ENCODE measurements around the gene CDAN1.

The CDAN1 gene

GRCh38 chr15:42723068-42723467 lies 13.9 kb downstream of the CDAN1 start:
- H3K9me3 ChIP-seq (ENCODE audit: control insufficient read depth, low read length): no peaks in the 10 kb centered on the region
- no peak overlapping the region for H3K9ac ChIP-seq (ENCODE audit: low read length)
- no peak for DNase-seq (ENCODE audit: low read depth)
- H3K36me3 ChIP-seq (ENCODE audit: control insufficient read depth, insufficient read depth, low read length, severe bottlenecking): peaks cover 66% of the 10 kb centered on the region
- H3K27me3 ChIP-seq (replicated peaks; ENCODE audit: control insufficient read depth, insufficient read depth, low read length): no peaks in the 10 kb centered on the region
- H3K4me3 ChIP-seq (ENCODE audit: low read length): no peak overlapping the region
- H3K4me1 ChIP-seq (ENCODE audit: control insufficient read depth, insufficient read depth, low read length): no peaks in the 10 kb centered on the region

GRCh38 chr15:42721916-42722315 lies 15.0 kb downstream of the CDAN1 start:
- Histone ChIP-seq H3K9ac (ENCODE audit: low read length) (no peak overlapping the region), H3K9me3 (ENCODE audit: control insufficient read depth, low read length) (no peaks in the 10 kb centered on the region), H3K4me1 (ENCODE audit: control insufficient read depth, insufficient read depth, low read length) (no peaks in the 10 kb centered on the region), H3K4me3 (ENCODE audit: low read length) (no peak overlapping the region), H3K36me3 (ENCODE audit: control insufficient read depth, insufficient read depth, low read length, severe bottlenecking) (peaks cover 55% of the 10 kb centered on the region), H3K27me3 (replicated peaks; ENCODE audit: control insufficient read depth, insufficient read depth, low read length) (no peaks in the 10 kb centered on the region)
- DNase-seq (ENCODE audit: low read depth): no peak

DNA sequence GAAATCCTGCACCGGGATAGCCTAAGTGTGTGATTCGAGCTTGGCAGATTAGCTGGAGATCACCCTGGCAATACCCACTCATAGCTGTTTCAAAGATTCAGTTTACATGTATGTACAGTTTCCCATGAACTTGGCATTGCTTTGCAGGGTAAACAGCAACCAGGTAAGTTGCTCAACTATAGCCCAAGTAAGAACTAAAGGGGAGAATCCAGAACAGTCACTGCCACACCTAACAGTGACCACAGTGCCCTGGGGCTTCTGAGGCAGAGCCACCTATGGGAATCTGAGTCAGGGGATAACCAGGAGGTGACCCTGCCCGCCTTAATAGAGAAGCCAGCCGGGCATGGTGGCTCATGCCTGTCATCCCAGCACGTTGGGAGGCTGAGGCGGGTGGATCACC lies 15.9 kb downstream of the CDAN1 start:
- H3K9me3 ChIP-seq (ENCODE audit: control insufficient read depth, low read length): no peaks in the 10 kb centered on the region
- no peak overlapping the region for H3K4me3 ChIP-seq (ENCODE audit: low read length)
- no peak overlapping the region for H3K9ac ChIP-seq (ENCODE audit: low read length)
- peaks cover 47% of the 10 kb centered on the region for H3K36me3 ChIP-seq (ENCODE audit: control insufficient read depth, insufficient read depth, low read length, severe bottlenecking)
- no peak for DNase-seq (ENCODE audit: low read depth)
- no peaks in the 10 kb centered on the region for H3K4me1 ChIP-seq (ENCODE audit: control insufficient read depth, insufficient read depth, low read length)
- H3K27me3 ChIP-seq (replicated peaks; ENCODE audit: control insufficient read depth, insufficient read depth, low read length): no peaks in the 10 kb centered on the region

- Histone ChIP-seq H3K9ac (ENCODE audit: low read length) (no peak overlapping the region), H3K36me3 (ENCODE audit: control insufficient read depth, insufficient read depth, low read length, severe bottlenecking) (peaks cover 39% of the 10 kb centered on the region), H3K4me1 (ENCODE audit: control insufficient read depth, insufficient read depth, low read length) (no peaks in the 10 kb centered on the region), H3K9me3 (ENCODE audit: control insufficient read depth, low read length) (no peaks in the 10 kb centered on the region), H3K4me3 (ENCODE audit: low read length) (no peak overlapping the region), H3K27me3 (replicated peaks; ENCODE audit: control insufficient read depth, insufficient read depth, low read length) (no peaks in the 10 kb centered on the region)
- DNase-seq (ENCODE audit: low read depth): no peak
These were observed 16.9 kb downstream of the CDAN1 start for GRCh38 chr15:42720071-42720470.

DNA sequence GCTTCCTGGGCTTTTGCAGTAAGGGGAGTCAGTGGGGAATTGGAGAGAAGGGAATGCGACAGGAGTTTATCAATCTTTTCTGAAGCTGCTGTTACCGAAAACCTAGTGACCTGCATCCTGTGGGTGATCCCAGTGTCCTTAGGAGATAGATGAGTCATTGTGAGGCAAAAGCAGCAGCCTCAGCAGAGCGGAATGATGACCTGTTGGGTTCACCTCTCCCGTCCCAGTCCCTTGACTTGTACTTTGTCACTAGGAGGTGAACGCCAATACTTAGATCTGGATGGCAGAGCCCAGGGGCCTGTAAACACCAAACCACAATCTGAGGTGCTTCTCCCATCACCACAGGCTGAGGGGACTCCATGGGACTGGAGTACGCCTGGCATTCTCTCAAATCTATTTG lies 17.9 kb downstream of the CDAN1 start:
- Histone ChIP-seq H3K4me3 (ENCODE audit: low read length) (no peak overlapping the region), H3K4me1 (ENCODE audit: control insufficient read depth, insufficient read depth, low read length) (no peaks in the 10 kb centered on the region), H3K36me3 (ENCODE audit: control insufficient read depth, insufficient read depth, low read length, severe bottlenecking) (peaks cover 28% of the 10 kb centered on the region), H3K27me3 (replicated peaks; ENCODE audit: control insufficient read depth, insufficient read depth, low read length) (no peaks in the 10 kb centered on the region), H3K9me3 (ENCODE audit: control insufficient read depth, low read length) (no peaks in the 10 kb centered on the region), H3K9ac (ENCODE audit: low read length) (no peak overlapping the region)
- no peak for DNase-seq (ENCODE audit: low read depth)

DNA sequence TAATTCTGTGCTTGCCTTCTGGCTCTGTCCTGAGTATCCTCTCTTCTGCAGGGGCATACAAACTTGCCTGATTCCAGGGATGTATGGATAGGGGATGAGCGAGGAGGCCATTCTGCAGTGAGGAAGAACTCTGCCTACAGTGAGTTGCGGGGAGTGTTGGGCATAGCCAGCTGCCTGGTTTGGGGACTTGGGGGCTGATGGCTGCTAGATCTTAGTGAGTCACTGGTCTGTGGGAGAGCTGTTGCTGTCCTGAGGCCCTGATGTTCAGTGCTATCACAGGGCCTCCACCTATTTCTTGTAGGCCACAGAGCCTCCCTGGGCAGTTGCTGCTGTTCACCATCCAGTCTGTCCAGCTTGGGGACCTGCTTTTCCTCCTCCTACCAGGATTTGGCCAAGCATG lies 20.3 kb downstream of the CDAN1 start:
- no peak for DNase-seq (ENCODE audit: low read depth)
- Histone ChIP-seq H3K4me3 (ENCODE audit: low read length) (no peak overlapping the region), H3K4me1 (ENCODE audit: control insufficient read depth, insufficient read depth, low read length) (no peaks in the 10 kb centered on the region), H3K36me3 (ENCODE audit: control insufficient read depth, insufficient read depth, low read length, severe bottlenecking) (peaks cover 14% of the 10 kb centered on the region), H3K9ac (ENCODE audit: low read length) (no peak overlapping the region), H3K9me3 (ENCODE audit: control insufficient read depth, low read length) (no peaks in the 10 kb centered on the region), H3K27me3 (replicated peaks; ENCODE audit: control insufficient read depth, insufficient read depth, low read length) (no peaks in the 10 kb centered on the region)

DNA sequence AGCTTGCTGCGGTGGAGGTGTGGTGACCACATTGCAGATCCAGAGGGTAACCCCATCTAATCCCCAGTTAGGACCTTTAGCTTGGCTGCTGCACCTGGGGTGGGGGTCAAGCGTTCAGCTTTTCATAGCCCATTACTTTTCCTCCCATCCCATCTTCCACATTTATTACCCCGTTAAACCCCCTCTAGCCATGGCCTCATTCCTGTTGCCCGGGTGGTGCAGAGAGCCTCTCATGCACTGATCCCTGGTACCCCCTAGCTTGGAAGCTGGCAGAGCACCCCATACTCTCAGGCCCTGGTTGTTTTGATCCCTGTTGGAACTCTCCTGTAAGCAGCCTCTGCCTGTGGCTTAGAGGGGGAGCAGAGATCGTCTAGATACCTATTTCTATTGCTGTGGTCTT lies 20.8 kb downstream of the CDAN1 start:
- Histone ChIP-seq H3K9ac (ENCODE audit: low read length) (no peak overlapping the region), H3K4me1 (ENCODE audit: control insufficient read depth, insufficient read depth, low read length) (no peaks in the 10 kb centered on the region), H3K36me3 (ENCODE audit: control insufficient read depth, insufficient read depth, low read length, severe bottlenecking) (peaks cover 14% of the 10 kb centered on the region), H3K9me3 (ENCODE audit: control insufficient read depth, low read length) (no peaks in the 10 kb centered on the region), H3K27me3 (replicated peaks; ENCODE audit: control insufficient read depth, insufficient read depth, low read length) (no peaks in the 10 kb centered on the region), H3K4me3 (ENCODE audit: low read length) (no peak overlapping the region)
- DNase-seq (ENCODE audit: low read depth): no peak

- Histone ChIP-seq H3K36me3 (ENCODE audit: control insufficient read depth, insufficient read depth, low read length, severe bottlenecking) (no peaks in the 10 kb centered on the region), H3K9me3 (ENCODE audit: control insufficient read depth, low read length) (no peaks in the 10 kb centered on the region), H3K9ac (ENCODE audit: low read length) (no peak overlapping the region), H3K27me3 (replicated peaks; ENCODE audit: control insufficient read depth, insufficient read depth, low read length) (no peaks in the 10 kb centered on the region), H3K4me3 (ENCODE audit: low read length) (no peak overlapping the region), H3K4me1 (ENCODE audit: control insufficient read depth, insufficient read depth, low read length) (no peaks in the 10 kb centered on the region)
- no peak for DNase-seq (ENCODE audit: low read depth)
These were observed 24.3 kb downstream of the CDAN1 start for GRCh38 chr15:42712584-42712983.

DNA sequence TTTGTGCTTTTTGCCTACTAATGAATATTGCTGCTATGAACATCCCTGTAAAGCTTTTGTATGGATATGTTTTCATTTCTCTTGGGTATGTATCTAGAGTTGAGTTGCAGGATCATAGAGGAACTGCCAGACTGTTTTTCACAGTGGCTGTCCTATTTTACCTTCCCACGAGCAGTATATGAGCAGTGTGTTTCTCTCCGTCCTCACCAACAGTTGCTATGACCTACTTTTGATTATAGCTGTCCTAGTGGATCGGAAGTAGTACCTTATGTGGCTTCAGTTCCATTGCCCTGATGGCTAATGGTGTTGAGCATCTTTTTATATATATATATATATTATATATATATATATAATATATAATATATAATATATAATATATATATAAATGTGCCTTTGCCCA lies 25.2 kb downstream of the CDAN1 start:
- Histone ChIP-seq H3K36me3 (ENCODE audit: control insufficient read depth, insufficient read depth, low read length, severe bottlenecking) (no peaks in the 10 kb centered on the region), H3K4me3 (ENCODE audit: low read length) (no peak overlapping the region), H3K9me3 (ENCODE audit: control insufficient read depth, low read length) (no peaks in the 10 kb centered on the region)

GRCh38 chr15:42710662-42711061 lies 26.3 kb downstream of the CDAN1 start:
- Histone ChIP-seq H3K9ac (ENCODE audit: low read length) (no peak overlapping the region), H3K27me3 (replicated peaks; ENCODE audit: control insufficient read depth, insufficient read depth, low read length) (no peaks in the 10 kb centered on the region), H3K4me3 (ENCODE audit: low read length) (no peak overlapping the region), H3K9me3 (ENCODE audit: control insufficient read depth, low read length) (no peaks in the 10 kb centered on the region), H3K4me1 (ENCODE audit: control insufficient read depth, insufficient read depth, low read length) (peaks cover 4% of the 10 kb centered on the region), H3K36me3 (ENCODE audit: control insufficient read depth, insufficient read depth, low read length, severe bottlenecking) (no peaks in the 10 kb centered on the region)
- no peak for DNase-seq (ENCODE audit: low read depth)

More for the DNA sequence above, 25.2 kb downstream of the CDAN1 start:
- Histone ChIP-seq H3K4me1 (ENCODE audit: control insufficient read depth, insufficient read depth, low read length) (peaks cover 4% of the 10 kb centered on the region), H3K9ac (ENCODE audit: low read length) (no peak overlapping the region), H3K27me3 (replicated peaks; ENCODE audit: control insufficient read depth, insufficient read depth, low read length) (no peaks in the 10 kb centered on the region)
- DNase-seq (ENCODE audit: low read depth): no peak

GRCh38 chr15:42707873-42708544 lies 28.9 kb downstream of the CDAN1 start:
- DNase-seq (ENCODE audit: low read depth): no peak
- Histone ChIP-seq H3K4me3 (ENCODE audit: low read length) (no peak overlapping the region), H3K9ac (ENCODE audit: low read length) (no peak overlapping the region), H3K27me3 (replicated peaks; ENCODE audit: control insufficient read depth, insufficient read depth, low read length) (no peaks in the 10 kb centered on the region), H3K36me3 (ENCODE audit: control insufficient read depth, insufficient read depth, low read length, severe bottlenecking) (no peaks in the 10 kb centered on the region), H3K9me3 (ENCODE audit: control insufficient read depth, low read length) (no peaks in the 10 kb centered on the region), H3K4me1 (ENCODE audit: control insufficient read depth, insufficient read depth, low read length) (peaks cover 4% of the 10 kb centered on the region)

DNA sequence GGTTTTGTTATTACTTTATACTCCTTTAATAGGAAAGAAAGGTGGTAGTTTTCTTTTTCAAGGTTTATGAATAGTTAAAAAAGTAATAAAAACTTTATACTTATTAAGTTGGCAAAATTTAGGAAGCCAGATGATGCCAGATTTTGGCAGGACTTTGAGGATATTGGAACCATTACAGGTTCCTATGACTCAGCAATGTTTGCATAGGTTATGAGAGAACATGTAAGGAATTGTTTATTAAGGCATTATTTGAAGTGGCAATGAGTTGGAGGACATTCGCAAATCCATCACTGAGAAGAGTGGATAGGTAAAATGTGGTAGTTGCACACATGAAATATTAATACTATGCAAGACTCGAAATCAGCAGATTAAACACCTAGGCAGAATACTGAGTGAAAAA lies 29.9 kb downstream of the CDAN1 start:
- no peaks in the 10 kb centered on the region for H3K36me3 ChIP-seq (ENCODE audit: control insufficient read depth, insufficient read depth, low read length, severe bottlenecking)
- no peaks in the 10 kb centered on the region for H3K27me3 ChIP-seq (replicated peaks; ENCODE audit: control insufficient read depth, insufficient read depth, low read length)
- H3K9me3 ChIP-seq (ENCODE audit: control insufficient read depth, low read length): no peaks in the 10 kb centered on the region
- peak; percentile 25 for DNase-seq (ENCODE audit: low read depth)
- H3K4me1 ChIP-seq (ENCODE audit: control insufficient read depth, insufficient read depth, low read length): peaks cover 4% of the 10 kb centered on the region
- no peak overlapping the region for H3K9ac ChIP-seq (ENCODE audit: low read length)
- H3K4me3 ChIP-seq (ENCODE audit: low read length): no peak overlapping the region

Data from adipocyte (in vitro differentiated cells).